HG03066 (cell line): ENCODE results near the gene TMEM106A.
"Not testable (repeated sequence)": the region's sequence is repeated elsewhere in the genome, so short reads cannot be mapped to it uniquely, and the experiment has no call there.

ENCODE experiments used
- ATAC-seq: cut with Tn5 transposase; IDR thresholded peaks from one replicate; pipeline ENCODE4 v1.9.1; 2021; ENCODE audit warnings: low read depth; ENCODE audit not compliant: unreplicated experiment

Gene TMEM106A, protein sequence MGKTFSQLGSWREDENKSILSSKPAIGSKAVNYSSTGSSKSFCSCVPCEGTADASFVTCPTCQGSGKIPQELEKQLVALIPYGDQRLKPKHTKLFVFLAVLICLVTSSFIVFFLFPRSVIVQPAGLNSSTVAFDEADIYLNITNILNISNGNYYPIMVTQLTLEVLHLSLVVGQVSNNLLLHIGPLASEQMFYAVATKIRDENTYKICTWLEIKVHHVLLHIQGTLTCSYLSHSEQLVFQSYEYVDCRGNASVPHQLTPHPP

DNA sequence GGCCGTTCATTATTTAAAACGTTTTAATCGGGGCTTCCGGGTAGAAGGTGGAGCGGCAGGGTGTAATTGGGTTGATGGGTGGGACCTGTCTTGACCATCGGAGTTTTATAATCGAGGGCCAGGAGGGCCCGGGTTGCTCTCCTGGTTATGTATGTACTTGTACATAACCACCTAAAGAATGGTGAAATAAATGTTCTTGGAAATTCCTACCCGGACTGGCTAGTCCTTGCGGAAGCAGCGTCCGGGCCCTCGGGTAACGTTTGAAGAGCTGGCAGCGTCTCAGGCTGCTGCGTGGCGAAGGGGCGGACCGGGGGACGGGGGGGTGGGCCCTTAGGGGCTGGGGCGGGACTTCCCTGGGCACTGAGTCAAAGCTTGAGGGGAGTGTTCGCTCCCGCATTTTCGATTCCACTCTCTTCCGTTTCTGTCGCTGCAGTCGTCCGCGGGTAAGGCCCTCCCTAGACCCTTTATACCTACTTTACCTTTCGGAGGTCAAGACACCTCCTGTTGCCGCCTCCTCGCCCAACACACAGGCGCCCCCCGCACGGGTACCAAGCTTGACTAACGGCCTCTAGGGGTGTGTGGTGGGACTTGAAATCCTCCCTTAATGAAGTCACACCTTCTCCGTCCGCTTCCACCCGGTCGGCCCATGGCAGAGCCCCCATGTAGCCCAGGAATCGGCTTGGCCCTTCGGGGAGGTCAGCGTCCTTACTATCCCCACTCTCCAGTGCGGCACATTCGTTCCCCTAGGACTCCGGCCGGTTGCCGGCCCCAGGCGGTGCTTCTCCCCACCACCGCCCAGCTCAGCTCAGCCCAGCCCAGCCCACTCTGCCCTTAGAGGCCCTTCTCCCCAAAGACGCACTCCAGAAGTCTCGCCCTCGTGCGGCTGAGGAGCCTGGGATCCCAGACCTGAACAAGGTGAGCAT, at the start of gene TMEM106A:
TMEM106A (plus strand) TSS at position 396 of the 923 bp plus-strand sequence. CDS start 1,167 bp downstream, outside the sequence.
- peak; percentile 61 for ATAC-seq

DNA sequence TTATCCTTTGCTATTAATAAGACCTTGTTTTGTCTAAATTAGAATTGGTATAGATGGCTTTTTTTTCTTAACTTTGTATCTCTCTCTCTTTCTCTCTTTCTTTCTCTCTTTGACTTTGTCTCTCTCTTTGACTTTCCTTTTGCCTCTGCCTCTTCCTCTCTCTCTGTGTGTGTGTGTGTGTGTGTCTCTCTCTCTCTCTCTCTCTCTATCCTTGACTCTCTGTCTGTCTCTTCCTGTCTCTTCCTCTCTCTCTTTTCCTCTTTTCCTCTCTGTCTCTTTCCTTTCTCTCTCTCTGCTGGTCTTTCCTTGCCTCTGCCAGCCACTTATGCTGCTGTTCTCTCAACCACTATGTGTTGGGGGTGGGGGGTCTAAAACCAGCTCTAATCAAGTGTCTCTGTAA, 45.7 kb upstream of the TMEM106A start:
- ATAC-seq, result not testable (repeated sequence)

DNA sequence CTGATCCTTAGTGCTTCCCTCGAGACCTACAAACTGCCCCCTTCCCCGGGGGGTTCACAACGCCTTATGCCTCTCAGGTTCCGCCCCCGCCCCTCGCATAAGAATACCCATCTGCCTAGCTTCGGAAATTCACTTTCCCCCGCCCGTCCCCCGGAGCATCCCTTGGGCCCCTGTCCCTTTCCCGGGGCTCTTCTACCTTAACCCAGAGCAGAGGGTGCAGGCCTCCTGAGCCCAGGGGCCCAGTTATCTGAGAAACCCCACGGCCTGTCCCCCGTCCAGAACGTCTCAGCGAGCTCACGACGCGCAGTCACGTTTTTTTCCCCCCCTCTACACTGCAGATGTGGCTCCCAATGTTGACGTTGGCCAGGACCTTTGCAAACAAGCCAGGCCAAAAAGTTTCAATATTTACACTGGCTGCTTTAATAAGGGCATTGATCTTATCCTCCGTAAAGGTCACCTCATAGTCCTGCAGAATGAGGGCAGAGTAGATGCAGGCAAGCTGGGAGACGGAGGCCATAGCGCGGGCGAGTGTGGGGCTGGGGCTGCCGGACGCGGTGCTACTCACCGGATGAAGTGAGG, 42.0 kb upstream of the TMEM106A start:
- peak; percentile 14 for ATAC-seq

DNA sequence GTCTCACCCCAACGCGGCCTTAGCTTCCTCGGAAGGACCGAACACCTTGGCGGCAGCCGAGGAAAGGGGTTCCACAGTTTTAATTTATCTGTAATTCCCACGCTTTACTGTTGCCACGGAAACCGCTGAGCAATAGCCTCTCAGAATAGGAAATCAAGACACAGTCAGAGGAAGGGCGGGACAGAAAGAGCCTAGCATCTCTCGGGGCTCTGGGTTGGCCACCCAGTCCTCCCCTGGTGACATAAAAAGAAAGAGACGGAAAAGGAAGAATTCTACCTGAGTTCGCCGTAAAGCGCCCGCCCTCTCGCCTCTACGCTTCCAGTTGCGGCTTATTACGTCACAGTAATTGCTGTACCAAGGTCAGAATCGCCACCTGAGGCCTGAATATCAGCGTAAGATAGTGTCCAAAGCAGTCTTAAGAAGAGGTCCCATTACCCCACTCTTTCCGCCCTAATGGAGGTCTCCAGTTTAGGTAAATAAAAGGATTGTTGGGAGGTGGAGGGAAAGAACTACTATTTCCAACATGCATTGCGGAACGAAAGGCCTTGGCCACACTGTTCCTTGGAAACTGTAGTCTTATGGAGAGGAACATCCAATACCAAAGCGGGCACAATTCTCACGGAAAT, 41.4 kb upstream of the TMEM106A start:
- peak; percentile 69 for ATAC-seq

DNA sequence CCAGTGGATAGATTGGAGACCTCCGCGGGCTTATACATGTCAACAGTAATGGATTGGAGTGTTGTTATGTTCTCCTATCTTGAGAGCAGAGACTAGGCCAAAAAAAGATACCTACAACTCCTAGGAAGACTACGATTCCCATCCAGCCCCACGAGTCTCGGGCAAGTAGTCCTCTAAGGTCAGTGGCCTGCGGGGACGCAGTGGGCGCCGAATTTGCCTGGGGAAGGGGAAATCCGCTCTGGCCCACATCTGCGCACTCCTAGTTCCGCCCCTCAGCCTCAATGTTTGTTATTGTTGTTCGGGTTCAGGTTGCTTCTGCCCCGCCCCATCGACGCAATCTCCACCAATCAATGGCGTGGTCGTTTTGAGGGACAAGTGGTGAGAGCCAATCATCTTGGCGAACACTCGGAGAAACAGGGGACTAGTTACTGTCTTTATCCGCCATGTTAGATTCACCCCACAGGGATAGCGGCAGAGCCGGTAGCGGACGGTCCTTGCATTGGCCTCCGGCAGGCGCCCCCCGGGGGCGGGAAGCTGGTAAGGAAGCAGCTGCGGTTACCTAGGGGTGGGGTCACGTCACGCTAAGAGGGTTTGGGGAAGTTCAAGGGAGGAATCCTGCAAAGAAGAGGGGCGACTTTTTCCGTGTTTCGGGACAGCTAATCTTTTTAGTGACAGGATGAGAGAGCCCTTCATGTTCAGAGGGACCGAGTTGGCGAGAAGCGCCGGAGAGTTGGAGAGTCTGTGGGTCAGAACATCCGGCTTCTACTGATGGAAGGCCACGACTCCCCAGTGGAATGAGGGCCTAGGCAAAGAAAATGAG, 40.7 kb upstream of the TMEM106A start, which contains the start of gene NBR1:
NBR1 (plus strand) TSS at position 449 of the 820 bp plus-strand sequence. CDS start 4,586 bp downstream, outside the sequence.
- peak; percentile 75 for ATAC-seq

DNA sequence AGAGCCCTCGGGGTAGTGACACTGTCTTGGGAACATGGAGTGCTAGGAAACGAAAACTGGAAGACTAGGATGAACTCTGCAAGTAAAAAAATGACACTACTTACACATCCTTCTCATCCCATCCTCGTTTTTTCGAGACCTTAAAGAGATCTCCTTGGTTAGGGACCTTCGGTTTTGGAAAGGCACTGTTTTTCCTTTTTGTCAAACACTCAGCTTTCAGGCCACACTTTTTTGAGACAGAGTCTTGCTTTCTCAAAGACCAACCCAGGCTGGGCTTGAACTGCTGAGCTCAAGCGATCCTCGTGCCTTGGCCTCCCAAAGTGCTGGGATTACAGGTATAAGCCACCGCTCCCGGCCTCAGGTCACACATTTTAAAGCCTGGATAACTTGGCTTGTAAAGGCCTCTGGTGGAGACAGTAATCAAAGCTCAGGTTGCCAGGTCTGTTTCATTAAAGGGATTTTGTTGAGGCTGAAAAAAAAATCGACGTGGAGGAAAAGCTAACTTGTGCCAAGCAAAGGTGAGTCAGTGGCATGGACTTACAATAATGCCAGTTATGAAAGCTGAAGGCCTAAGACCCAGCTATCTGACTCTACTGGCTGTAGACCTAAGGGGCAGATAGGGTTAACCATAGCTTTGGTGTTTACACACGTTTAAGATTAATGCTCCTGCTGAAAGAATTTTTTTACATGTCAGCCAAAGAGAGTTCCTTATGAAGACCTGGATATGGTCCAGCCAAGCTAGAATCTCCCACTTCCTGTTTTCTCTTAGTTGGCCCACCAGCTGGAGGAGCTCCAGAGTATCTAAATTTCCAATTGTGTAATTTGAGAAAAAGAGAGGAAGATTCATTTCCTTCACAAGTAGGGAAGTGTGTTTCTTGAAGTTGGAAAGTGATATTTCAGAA, 39.8 kb upstream of the TMEM106A start:
- no peak for ATAC-seq

DNA sequence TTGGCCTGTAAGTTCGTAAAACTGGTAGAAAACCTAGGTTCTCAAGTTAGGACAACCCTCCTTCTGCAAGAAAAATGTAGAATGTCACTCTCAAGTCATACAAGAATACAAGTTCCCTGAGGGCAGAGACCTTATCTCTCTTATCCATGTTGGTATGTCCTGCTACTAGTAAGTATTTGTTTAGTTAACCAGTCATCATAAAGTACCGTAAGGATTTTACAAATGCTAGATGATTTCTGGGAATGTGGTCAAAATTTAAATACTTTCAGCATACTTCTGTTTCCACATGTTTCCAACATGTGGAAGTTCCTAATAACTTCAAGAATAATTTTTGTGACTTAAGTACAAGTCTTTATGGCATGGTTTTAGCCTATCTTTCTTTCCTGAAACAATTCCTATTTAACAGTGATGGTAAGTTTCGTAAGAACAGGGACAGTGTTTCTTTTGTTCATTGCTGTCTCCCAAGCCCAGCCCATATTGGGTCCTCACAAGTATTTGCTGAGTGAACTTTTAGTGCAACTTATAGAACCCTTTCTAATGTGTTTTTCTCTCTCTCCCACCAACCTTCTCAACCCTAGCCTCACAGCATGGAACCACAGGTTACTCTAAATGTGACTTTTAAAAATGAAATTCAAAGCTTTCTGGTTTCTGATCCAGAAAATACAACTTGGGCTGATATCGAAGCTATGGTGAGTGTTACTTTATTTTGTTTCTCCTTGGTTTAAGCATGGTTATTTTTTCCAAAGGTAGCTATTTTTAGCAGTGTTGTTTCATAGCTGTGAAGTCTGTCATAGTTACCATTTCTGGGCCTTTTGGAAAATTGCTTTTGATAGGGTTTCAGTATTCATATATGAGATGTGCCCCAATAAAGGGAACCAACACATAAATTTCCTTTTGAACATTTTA, 36.2 kb upstream of the TMEM106A start:
- ATAC-seq, result no peak

DNA sequence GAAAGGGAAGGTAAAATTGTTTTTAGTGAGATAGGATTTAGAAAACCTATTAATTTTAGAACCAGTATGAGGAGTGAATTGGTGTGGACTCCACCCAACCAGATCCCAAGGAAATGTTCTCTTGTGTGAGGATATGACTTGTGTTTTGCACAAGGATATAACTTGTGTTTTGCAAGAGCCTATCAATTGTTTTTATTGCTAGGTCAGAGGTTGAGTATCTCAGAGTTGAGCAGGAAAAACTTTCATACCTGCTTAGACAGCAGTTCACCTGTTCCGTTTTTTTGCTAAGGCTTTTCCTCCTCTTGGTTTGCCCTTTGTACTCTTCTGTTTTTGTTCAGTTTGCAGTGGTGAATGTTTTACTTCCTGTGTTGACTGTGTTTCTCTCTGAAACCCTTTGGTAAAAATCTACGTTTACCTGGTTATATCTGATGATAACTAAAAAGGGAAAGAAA, 35.5 kb upstream of the TMEM106A start:
- ATAC-seq, result no peak

DNA sequence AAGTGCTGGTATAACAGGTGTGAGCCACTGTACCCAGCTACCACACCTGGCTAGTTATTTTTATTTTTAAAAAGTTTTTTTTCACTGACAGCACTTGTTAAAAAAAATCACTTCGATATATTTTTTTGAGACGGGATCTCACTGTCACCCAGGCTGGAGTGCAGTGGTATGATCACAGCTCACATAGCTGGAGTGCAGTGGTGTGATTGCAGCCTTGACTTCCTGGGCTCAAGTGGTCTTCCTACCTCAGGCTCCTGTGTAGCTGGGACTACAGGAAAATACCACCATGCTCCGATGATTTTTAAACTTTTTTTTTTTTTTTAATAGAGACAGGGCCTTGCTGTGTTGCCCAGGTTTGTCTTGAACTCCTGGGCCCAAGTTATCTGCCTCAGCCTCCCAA, 27.8 kb upstream of the TMEM106A start:
- ATAC-seq, result no peak

DNA sequence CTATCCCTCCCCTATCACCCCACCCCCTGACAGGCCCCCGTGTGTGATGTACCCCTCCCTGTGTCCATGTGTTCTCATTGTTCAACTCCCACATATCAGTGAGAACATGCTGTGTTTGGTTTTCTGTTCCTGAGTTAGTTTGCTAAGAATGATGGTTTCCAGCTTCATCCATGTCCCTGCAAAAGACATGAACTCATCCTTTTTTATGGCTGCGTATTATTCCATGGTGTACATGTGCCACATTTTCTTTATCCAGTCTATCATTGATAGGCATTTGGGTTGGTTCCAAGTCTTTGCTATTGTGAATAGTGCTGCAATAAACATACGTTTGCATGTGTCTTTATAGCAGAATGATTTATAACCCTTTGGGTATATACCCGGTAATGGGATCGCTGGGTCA, 25.0 kb upstream of the TMEM106A start:
- ATAC-seq, result not testable (repeated sequence)

DNA sequence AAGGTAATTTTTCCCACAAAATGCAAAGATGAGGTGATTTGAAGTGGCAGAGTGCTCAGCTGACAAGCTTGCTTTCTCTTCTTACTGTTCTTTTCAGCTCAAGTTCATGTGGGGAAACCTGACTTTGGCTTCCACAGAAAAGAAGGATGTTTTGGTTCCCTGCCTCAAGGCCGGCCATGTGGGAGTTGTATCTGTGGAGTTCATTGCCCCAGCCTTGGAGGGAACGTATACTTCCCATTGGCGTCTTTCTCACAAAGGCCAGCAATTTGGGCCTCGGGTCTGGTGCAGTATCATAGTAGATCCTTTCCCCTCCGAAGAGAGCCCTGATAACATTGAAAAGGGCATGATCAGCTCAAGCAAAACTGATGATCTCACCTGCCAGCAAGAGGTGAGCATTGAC, 18.4 kb upstream of the TMEM106A start:
- no peak for ATAC-seq

DNA sequence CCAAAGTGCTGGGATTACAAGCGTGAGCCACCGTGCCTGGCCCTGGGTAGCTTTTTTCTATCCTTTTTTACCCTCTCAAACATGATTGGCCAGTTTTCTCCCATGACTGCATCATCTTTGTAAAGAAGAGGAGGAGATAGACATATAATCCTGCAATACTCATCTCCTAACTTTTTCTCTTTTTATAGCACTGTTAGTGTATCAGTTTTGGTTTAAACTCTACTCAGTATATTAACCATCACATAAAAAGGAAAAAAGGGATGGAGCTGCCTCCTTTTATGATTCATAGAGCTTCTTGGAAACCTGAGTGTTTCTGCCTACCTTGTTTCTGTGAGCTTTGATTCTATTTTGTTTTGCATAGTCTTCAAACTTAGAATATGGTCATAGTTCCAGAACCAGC, 12.0 kb upstream of the TMEM106A start:
- ATAC-seq, result no peak

DNA sequence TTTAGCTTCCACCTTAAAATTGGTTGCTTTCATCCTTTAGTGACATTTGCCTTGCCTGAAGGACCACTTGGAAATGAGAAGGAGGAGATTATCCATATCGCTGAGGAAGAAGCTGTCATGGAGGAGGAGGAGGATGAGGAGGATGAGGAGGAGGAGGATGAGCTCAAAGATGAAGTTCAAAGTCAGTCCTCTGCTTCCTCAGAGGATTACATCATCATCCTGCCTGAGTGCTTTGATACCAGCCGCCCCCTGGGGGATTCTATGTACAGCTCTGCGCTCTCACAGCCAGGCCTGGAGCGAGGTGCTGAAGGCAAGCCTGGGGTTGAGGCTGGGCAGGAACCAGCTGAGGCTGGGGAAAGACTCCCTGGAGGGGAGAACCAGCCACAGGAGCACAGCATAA, 11.5 kb upstream of the TMEM106A start:
- no peak for ATAC-seq

DNA sequence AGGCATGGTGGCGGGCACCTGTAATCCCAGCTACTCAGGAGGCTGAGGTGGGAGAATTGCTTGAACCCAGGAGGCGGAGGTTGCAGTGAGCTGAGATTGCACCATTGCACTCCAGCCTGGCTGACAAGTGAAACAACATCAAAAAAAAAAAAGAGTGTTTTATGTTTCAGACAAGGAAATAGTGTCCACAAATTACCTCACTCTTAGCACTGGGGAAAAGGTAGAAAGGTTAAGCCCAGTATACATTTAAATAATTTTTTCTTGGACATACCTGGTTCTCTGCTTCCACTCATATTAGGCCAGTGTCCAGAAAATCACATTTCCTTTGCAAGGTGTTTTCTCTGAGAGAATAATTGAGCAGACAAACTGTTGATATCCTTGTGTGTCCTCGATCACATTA, 8.7 kb upstream of the TMEM106A start:
- not testable (repeated sequence) for ATAC-seq

DNA sequence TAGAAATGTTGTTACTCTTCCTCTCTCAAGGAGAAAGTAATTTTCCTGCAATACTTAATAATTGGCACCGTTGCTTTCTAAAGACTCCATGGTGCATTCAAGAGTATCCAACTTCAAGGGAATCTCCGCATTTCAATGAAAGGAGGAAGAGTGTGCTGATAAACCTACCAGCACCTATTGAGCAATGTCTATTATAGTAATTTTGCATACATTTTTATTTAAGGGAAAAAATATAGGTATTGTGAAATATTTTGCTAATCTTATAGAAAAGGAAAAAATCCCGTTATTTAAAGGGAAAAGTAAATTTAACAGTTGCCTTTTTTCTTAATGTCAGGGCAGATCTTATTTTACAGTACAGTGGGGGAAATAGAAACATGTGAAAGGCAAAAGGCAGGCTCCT, 1.1 kb upstream of the TMEM106A start:
- no peak for ATAC-seq

DNA sequence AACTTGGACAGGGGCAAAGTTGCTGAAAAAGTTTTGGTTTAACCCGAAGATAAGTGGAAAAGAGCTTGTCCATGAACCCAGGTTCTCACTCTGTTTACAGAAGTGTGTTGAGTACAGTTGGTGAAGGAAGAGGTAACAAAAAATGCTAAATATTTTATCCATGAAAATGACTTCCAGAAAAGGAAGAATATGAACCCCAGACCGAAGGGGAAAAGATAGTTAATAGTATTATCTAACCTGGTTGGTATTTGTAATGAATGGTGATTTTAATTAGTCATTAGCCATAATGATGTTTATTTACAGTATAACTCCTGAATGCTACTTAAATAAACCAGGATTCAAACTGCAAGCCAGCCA, 574 bp upstream of the TMEM106A start:
- no peak for ATAC-seq

DNA sequence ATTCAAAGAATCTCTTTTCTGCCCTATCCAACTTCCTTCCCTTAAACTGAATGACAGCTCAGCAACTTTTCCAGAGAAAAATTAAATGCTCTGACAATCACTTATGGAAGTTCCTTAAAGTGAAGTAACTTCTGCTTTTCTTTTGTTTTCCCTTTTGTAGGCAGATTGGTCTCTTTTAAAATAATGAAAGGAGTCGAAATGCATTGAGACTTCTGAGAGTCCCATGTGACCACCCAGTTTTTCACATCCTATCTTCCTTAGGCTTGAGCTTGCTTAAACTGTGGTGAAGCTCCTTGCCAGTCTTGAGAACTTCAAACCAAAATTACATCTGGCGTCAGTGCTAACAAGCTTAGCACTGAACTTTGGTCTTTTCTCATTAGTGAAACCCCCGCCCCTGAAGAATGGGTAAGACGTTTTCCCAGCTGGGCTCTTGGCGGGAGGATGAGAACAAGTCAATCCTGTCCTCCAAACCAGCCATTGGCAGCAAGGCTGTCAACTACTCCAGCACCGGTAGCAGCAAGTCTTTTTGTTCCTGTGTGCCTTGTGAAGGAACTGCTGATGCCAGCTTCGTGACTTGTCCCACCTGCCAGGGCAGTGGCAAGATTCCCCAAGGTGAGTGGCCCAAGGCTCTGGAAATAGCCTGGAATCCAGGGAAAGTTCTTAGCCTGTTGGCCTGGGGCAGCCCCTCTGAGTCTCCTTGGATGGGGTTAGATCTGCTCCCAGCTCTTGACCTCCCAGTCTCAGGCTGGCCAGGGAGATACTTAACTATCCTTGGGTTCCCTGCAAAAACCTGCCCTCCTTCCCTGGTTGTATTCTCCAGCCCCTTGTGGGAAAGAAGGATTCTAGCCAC, 1.2 kb downstream of the TMEM106A start:
- no peak for ATAC-seq
